Smooth muscle cell of the brain vasculature (primary cell): ENCODE measurements around the gene SHISAL1.
"Not testable (repeated sequence)": the region's sequence is repeated elsewhere in the genome, so short reads cannot be mapped to it uniquely, and the experiment has no call there.

Experiments used
- DNase-seq: peaks from one replicate; pipeline ENCODE4 v3.0.0-alpha.2; 2012; ENCODE audit warnings: low read depth, low spot score

Gene SHISAL1

DNA sequence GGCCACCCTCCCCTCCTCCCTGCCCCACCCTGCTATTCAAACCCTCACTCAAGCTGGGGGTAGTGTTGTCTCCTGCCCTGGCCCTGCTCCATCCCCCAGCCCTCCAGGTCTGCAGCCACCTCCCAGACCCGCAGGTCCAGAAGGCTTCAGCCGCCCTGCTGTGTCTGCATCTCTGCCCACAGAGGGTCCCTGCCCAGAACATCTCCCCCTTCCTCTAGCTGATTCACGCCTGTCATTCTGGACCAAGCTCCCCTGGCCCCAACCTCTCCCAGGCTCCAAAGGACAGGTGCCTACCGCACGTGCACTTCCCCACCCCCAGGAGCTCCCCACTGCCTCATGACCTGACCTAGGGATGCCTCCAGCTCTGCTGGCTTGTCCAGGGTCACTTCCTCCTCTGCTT, 16.0 kb upstream of the SHISAL1 start:
- no peak for DNase-seq

DNA sequence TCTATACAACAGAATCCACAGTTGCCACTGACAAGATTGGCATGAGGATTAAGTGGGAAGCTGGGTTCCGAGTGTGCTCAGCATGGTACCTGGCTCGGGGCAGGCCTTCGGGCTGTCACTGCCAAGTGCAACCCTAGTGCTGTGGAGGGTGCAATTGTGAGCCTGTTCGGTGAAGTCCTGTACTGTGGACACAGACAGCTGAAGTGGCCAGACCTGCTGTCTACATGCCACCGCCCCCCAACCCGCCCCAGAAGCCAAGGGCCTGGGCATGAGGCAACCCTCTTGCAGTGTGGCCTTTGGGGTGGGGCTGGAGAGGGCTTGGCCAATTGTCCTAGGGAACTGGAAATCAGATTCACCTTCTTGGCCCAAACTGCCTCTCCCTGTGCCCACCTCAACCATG, 15.6 kb upstream of the SHISAL1 start:
- DNase-seq: no peak

- DNase-seq: no peak
Observed at GRCh38 chr22:44326491-44326885, 13.7 kb upstream of the SHISAL1 start.

GRCh38 chr22:44325718-44326490, 13.2 kb upstream of the SHISAL1 start:
- no peak for DNase-seq

DNA sequence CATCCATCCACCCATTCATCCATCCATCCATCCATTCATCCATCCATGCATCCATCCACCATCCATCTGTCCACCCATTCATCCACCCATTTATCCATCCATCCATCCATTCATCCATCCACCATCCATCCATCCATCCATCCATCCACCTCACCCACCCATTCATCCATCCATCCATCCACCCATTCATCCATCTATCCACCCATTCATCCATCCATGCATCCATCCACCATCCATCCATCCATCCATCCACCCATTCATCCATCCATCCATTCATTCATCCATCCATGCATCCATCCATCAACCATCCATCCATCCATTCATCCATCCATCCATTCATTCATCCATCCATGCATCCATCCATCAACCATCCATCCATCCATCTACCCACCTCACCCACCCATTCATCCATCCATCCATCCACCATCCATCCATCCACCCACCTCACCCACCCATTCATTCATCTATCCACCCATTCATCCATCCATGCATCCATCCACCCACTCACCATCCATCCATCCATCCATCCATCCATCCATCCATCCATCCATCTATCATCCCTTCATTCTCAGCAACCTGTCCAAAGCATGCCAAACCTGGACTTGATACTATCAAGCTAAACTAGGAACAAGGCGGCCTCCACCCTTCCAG, 10.5 kb upstream of the SHISAL1 start:
- not testable (repeated sequence) for DNase-seq

- DNase-seq: no peak
Observed at GRCh38 chr22:44319685-44320084, 6.9 kb upstream of the SHISAL1 start.

GRCh38 chr22:44318751-44319150, 6.0 kb upstream of the SHISAL1 start:
- no peak for DNase-seq

GRCh38 chr22:44317886-44318637, 5.3 kb upstream of the SHISAL1 start:
- DNase-seq: no peak

- DNase-seq: no peak
Observed at GRCh38 chr22:44317123-44317444, 4.3 kb upstream of the SHISAL1 start.

DNA sequence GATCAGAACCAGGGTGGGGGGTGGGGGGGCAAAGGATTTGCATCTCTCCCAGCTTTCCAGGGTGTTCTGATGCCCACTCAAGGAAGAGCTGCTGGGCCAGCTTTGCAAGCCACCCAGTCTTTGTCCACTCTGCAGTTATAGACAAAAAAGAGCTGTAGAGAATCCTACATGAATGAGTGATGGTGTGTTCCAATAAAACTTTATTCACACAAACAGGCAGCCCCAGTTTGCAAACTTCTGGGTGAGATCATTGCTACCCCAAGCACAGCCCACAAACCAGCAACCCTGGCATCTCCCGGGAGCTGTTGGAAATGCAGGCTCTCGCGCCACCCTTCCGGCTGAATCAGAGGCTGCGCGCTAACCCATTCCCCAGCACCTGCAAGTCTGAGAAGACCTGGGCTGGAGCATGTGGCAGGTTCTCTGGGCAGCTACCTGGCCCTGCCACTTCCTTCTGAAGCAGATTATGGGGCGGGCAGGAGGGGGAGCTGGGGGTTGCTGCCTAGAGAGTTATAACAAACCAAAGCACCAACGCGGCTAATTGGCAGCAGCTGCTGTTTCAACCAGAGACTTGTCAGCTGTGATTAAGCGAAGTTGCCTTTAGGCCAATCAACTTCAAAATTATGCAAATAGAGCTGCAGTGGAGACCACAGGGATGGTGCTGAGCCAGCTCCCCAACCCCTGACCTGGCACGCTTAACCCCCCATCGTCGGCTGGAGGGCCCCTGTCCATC, 3.8 kb upstream of the SHISAL1 start:
- no peak for DNase-seq

- no peak for DNase-seq
Observed at GRCh38 chr22:44314425-44315067, 1.8 kb upstream of the SHISAL1 start.

- DNase-seq: no peak
Observed at GRCh38 chr22:44313385-44314006, 745 bp upstream of the SHISAL1 start.

- no peak for DNase-seq
Observed at GRCh38 chr22:44311855-44312170, 938 bp downstream of the SHISAL1 start.

GRCh38 chr22:44311104-44311854, 1.5 kb downstream of the SHISAL1 start:
- no peak for DNase-seq

DNA sequence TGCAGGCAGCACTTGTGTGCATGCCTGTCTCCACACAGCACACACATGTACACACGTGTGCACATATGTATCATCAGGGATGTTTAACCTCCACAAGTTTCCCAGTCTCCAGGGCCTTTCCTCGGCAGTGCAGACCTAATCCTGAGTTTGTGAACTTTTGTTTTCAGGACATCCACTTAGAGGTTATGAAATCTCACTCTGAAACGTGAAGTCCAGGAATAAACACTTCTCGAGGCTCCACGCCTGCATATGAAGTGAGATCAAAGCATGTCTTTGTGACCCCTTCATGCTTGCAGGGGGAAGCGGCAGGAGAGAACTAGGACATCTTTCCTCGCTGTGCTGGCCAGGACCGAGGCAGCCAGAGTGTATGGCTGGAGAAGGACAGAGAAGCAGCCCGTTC, 3.1 kb downstream of the SHISAL1 start:
- no peak for DNase-seq

GRCh38 chr22:44309137-44309536, 3.6 kb downstream of the SHISAL1 start:
- peak; percentile 47 for DNase-seq

- DNase-seq: no peak
Observed at GRCh38 chr22:44307509-44308169, 5.1 kb downstream of the SHISAL1 start.

- DNase-seq: no peak
Observed at GRCh38 chr22:44305888-44306287, 6.9 kb downstream of the SHISAL1 start.

DNA sequence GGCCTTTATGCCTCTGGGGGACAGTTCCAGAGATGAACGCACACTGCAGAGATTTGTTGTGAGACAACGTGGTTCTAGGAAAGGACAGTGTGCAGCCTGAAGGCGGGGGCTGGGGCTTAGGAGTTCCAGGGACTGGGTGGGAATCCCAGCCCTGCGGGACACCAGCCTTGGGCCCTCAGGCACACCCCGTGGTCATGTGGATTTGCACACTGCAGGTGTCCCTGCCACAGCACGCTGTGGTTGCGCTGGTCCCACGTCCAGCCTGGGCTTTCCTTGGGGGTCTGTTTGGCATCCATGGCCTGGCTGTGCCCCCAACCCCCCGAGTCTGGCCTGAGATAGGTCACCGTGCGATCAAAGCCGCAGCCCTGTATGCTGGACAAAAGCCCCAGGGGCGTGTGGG, 7.3 kb downstream of the SHISAL1 start:
- no peak for DNase-seq

DNA sequence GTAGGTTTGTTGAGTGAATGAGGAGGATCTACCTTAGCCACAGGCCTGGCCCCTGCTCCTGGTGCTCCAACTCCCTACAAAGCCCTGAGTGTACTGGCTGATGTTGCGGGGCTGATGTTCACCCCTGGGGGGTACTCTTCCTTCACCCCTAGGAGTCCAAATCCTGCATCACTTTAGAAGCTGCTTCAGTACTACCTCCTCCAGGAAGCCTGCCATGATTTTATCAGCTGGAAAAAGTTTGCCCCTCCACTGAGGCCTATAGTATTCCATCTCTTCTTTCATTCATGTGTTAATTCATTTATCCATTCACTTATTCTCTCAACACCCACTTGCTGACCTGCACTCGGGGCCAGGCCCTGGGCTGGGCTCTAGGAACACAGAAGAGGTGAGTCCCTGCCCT, 7.8 kb downstream of the SHISAL1 start:
- no peak for DNase-seq
